Measurements from ENCODE around the gene OBSCN. TPM values are rescaled to one million over a fixed set of nuclear protein-coding genes. Genes with fewer than 3 reads are reported as not detected.

Gene OBSCN
- total and polyA plus RNA-seq, 2 of the 13 experiments (the other 11 are each of a cell fraction or from before 2014, with no cell fraction given): 0.20 TPM

- TF ChIP-seq ZNF639 (CRISPR knock-in tag; conservative IDR thresholded peaks at IDR 0.05): no peak
- no peak for TF ChIP-seq YEATS4 (CRISPR knock-in tag; IDR thresholded peaks at IDR 0.05; ENCODE audit: borderline replicate concordance)
- no peak for TF ChIP-seq GATAD1 (CRISPR knock-in tag; IDR thresholded peaks at IDR 0.05)
- no peak for TF ChIP-seq CBX2 (IDR thresholded peaks at IDR 0.05; ENCODE audit: low read depth, low read length)
- no peak for TF ChIP-seq CBX2 (CRISPR knock-in tag; IDR thresholded peaks at IDR 0.05; ENCODE audit: low read depth)
- TF ChIP-seq ZNF138 (CRISPR knock-in tag; IDR thresholded peaks at IDR 0.05; ENCODE audit: low read depth): no peak
- TF ChIP-seq THRA (CRISPR knock-in tag; IDR thresholded peaks at IDR 0.05; ENCODE audit: borderline replicate concordance): no peak
- TF ChIP-seq HNRNPUL1 (IDR thresholded peaks at IDR 0.05; ENCODE audit: low read depth, low read length): no peak
- no peak for TF ChIP-seq ZBTB25 (CRISPR knock-in tag; IDR thresholded peaks at IDR 0.05)
- no peak for TF ChIP-seq ZNF10 (CRISPR knock-in tag; IDR thresholded peaks at IDR 0.05; ENCODE audit: borderline replicate concordance, low read depth)
- no peak for TF ChIP-seq ATF4 (CRISPR knock-in tag; IDR thresholded peaks at IDR 0.05)
- TF ChIP-seq TCF7 (IDR thresholded peaks at IDR 0.05; ENCODE audit: low read depth): no peak
- TF ChIP-seq ZBTB7B (CRISPR knock-in tag; IDR thresholded peaks at IDR 0.05): peak; percentile 53; the same call in 1 of the 2 replicates
Measured at GRCh38 chr1:228416217-228416933, 208.5 kb downstream of the OBSCN start, which contains the start of gene TRIM17 (continued).
